Liver (tissue), 9 donors: Measurements from ENCODE around the gene ALG6. TPM values are rescaled to one million over a fixed set of nuclear protein-coding genes. Genes with fewer than 3 reads are reported as not detected.

ENCODE experiments used
- DNase-seq: peaks from one replicate; pipeline ENCODE4 v3.0.0-alpha.2; 2017; ENCODE audit warnings: low spot score
- H3K27ac ChIP-seq, 2 donors: one replicate each; pipeline ENCODE4 v1.7.0; 2013; ENCODE audit warnings: inconsistent platforms in 2 of 2, low read length in 2 of 2, control low read depth in 1 of 2, low read depth in 1 of 2, mild to moderate bottlenecking in 1 of 2
- H3K27me3 ChIP-seq, 4 donors: one replicate each; pipeline versions ENCODE4 v1.6.1 to v1.7.0; 2013; ENCODE audit warnings: low read length in 3 of 4, inconsistent platforms in 1 of 4, mild to moderate bottlenecking in 1 of 4, moderate library complexity in 1 of 4; ENCODE audit not compliant: control insufficient read depth in 4 of 4, insufficient read depth in 4 of 4
- H3K36me3 ChIP-seq, 4 donors: one replicate each; pipeline versions ENCODE4 v1.6.1 to v1.7.0; 2013; ENCODE audit warnings: low read length in 3 of 4, mild to moderate bottlenecking in 3 of 4, low read depth in 1 of 4, moderate library complexity in 1 of 4; ENCODE audit not compliant: control insufficient read depth in 4 of 4, insufficient read depth in 3 of 4
- H3K4me1 ChIP-seq, 4 donors: one replicate each; pipeline versions ENCODE4 v1.6.1 to v1.7.0; 2013; ENCODE audit warnings: low read length in 3 of 4, mild to moderate bottlenecking in 3 of 4, moderate library complexity in 1 of 4; ENCODE audit not compliant: control insufficient read depth in 4 of 4, insufficient read depth in 4 of 4
- H3K4me3 ChIP-seq, 3 donors: one replicate each; pipeline versions ENCODE4 v1.6.1 to v1.7.0; 2013; ENCODE audit warnings: low read length in 3 of 3, control low read depth in 1 of 3, low read depth in 1 of 3, mild to moderate bottlenecking in 1 of 3
- H3K9ac ChIP-seq, 2 donors: one replicate each; pipeline ENCODE4 v1.7.0; 2013; ENCODE audit warnings: low read length in 2 of 2, mild to moderate bottlenecking in 2 of 2, moderate library complexity in 2 of 2, control low read depth in 1 of 2, low read depth in 1 of 2
- H3K9me3 ChIP-seq, 4 donors: one replicate each; pipeline versions ENCODE4 v1.6.1 to v1.7.0; 2013; ENCODE audit warnings: low read length in 3 of 4; ENCODE audit not compliant: control insufficient read depth in 4 of 4
- CTCF ChIP-seq: fragments of 150-350 bp; IDR thresholded peaks from 2 replicates; pipeline ENCODE4 v1.5.1; 2017; ENCODE audit warnings: improper control_type of control experiment, low read depth, low read length; ENCODE audit not compliant: missing input control
- EGR1 ChIP-seq, 2 donors: IDR thresholded peaks; 2 replicates each; pipeline ENCODE4 v1.6.1; 2016 to 2018; ENCODE audit warnings: antibody characterized with exemption in 2 of 2, low read depth in 2 of 2
- FOXA1 ChIP-seq: IDR thresholded peaks from 2 replicates; pipeline ENCODE4 v1.6.1; 2016; ENCODE audit warnings: antibody characterized with exemption
- FOXA2 ChIP-seq: IDR thresholded peaks from 2 replicates; pipeline ENCODE4 v1.6.1; 2016; ENCODE audit warnings: antibody characterized with exemption
- HNF4A ChIP-seq, 2 donors: conservative IDR thresholded peaks; 2 replicates each; pipeline ENCODE4 v1.6.1; 2016; ENCODE audit warnings: antibody characterized with exemption in 2 of 2, mild to moderate bottlenecking in 2 of 2
- JUND ChIP-seq, 2 donors: IDR thresholded peaks; 2 replicates each; pipeline ENCODE4 v1.6.1; 2016; ENCODE audit warnings: antibody characterized with exemption in 2 of 2
- RAD21 ChIP-seq, 2 donors: IDR thresholded peaks; 2 replicates each; pipeline ENCODE4 v1.6.1; 2016; ENCODE audit warnings: antibody characterized with exemption in 2 of 2, mild to moderate bottlenecking in 2 of 2
- RXRA ChIP-seq, 2 donors: IDR thresholded peaks; 2 replicates each; pipeline ENCODE4 v1.6.1; 2017 to 2018; ENCODE audit warnings: antibody characterized with exemption in 2 of 2, mild to moderate bottlenecking in 1 of 2
- SP1 ChIP-seq: IDR thresholded peaks from 2 replicates; pipeline ENCODE4 v1.6.1; 2018; ENCODE audit warnings: antibody characterized with exemption, mild to moderate bottlenecking
- YY1 ChIP-seq: IDR thresholded peaks from 2 replicates; pipeline ENCODE4 v1.6.1; 2016; ENCODE audit warnings: antibody characterized with exemption, mild to moderate bottlenecking
- WGBS: extraction: QIAGEN DNeasy Blood & Tissue Kit; methylation state at CpG from one replicate; pipeline ENCODE4 v1.1.7; 2013; 5-methylcytosine and 5-hydroxymethylcytosine counted together
- polyA plus RNA-seq, 2 donors: library from polyadenylated mRNA; stranded (reverse) in 1 of 2; unstranded in 1 of 2; fragments of 200-250 nt in 1 of 2; fragments of >200 nt in 1 of 2; fragmentation: Nextera tagmentation in 1 of 2; extraction: Ambion mirVana in 1 of 2; gene quantifications; one replicate each; pipeline versions ENCODE4 v1.2.1 to v1.2.3, GENCODE V29; 2013 to 2015
- total RNA-seq, 2 donors: library from RNA; depleted of rRNA; stranded (reverse); fragments of >200 nt; gene quantifications; one replicate each; pipeline ENCODE4 v1.2.3, GENCODE V29; 2014
- TF ChIP-seq, protein P1 (sequence below): IDR thresholded peaks from 2 replicates; pipeline ENCODE4 v1.6.1; 2016; ENCODE audit warnings: antibody characterized with exemption
- TF ChIP-seq, protein P2 (sequence below): IDR thresholded peaks from 2 replicates; pipeline ENCODE4 v1.6.1; 2016; ENCODE audit warnings: antibody characterized with exemption, mild to moderate bottlenecking
- TF ChIP-seq, protein P3 (sequence below): IDR thresholded peaks from 2 replicates; pipeline ENCODE4 v1.6.1; 2016; ENCODE audit warnings: antibody characterized with exemption
- donor health status: healthy.
- donor health status: healthy.
- donor health status: healthy.
- donor health status: healthy.
- donor health status: healthy.

The ALG6 gene
- total and polyA plus RNA-seq, 4 donors = 4.6 to 13.2 (median 6.6) TPM

GRCh38 chr1:63328122-63328521 is 39.3 kb upstream of the ALG6 start:
- peaks cover 0 to 16% (median 10%) of the 10 kb centered on the region in 4 donors for H3K4me1 ChIP-seq
- WGBS = 53% methylated on average over 8 of the region's 8 CpGs
- H3K27me3 ChIP-seq = peaks cover 5 to 43% (median 28%) of the 10 kb centered on the region in 4 donors
- no peak overlapping the region for H3K9ac ChIP-seq
- H3K9me3 ChIP-seq = peaks cover 0 to 10% (median 1%) of the 10 kb centered on the region in 4 donors
- no peak overlapping the region for H3K27ac ChIP-seq
- H3K4me3 ChIP-seq = no peak overlapping the region
- no peaks in the 10 kb centered on the region for H3K36me3 ChIP-seq
- no peak for DNase-seq
- TF ChIP-seq CTCF = no peak
- TF ChIP-seq, protein P1, sequence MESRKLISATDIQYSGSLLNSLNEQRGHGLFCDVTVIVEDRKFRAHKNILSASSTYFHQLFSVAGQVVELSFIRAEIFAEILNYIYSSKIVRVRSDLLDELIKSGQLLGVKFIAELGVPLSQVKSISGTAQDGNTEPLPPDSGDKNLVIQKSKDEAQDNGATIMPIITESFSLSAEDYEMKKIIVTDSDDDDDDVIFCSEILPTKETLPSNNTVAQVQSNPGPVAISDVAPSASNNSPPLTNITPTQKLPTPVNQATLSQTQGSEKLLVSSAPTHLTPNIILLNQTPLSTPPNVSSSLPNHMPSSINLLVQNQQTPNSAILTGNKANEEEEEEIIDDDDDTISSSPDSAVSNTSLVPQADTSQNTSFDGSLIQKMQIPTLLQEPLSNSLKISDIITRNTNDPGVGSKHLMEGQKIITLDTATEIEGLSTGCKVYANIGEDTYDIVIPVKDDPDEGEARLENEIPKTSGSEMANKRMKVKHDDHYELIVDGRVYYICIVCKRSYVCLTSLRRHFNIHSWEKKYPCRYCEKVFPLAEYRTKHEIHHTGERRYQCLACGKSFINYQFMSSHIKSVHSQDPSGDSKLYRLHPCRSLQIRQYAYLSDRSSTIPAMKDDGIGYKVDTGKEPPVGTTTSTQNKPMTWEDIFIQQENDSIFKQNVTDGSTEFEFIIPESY = no peak
- TF ChIP-seq RAD21 (IDR thresholded peaks at IDR 0.05) = no peak
- TF ChIP-seq HNF4A (conservative IDR thresholded peaks at IDR 0.05) = no peak
- TF ChIP-seq, protein P2, sequence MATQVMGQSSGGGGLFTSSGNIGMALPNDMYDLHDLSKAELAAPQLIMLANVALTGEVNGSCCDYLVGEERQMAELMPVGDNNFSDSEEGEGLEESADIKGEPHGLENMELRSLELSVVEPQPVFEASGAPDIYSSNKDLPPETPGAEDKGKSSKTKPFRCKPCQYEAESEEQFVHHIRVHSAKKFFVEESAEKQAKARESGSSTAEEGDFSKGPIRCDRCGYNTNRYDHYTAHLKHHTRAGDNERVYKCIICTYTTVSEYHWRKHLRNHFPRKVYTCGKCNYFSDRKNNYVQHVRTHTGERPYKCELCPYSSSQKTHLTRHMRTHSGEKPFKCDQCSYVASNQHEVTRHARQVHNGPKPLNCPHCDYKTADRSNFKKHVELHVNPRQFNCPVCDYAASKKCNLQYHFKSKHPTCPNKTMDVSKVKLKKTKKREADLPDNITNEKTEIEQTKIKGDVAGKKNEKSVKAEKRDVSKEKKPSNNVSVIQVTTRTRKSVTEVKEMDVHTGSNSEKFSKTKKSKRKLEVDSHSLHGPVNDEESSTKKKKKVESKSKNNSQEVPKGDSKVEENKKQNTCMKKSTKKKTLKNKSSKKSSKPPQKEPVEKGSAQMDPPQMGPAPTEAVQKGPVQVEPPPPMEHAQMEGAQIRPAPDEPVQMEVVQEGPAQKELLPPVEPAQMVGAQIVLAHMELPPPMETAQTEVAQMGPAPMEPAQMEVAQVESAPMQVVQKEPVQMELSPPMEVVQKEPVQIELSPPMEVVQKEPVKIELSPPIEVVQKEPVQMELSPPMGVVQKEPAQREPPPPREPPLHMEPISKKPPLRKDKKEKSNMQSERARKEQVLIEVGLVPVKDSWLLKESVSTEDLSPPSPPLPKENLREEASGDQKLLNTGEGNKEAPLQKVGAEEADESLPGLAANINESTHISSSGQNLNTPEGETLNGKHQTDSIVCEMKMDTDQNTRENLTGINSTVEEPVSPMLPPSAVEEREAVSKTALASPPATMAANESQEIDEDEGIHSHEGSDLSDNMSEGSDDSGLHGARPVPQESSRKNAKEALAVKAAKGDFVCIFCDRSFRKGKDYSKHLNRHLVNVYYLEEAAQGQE = no peak

- no peak overlapping the region for H3K9ac ChIP-seq
- 78% methylated on average over 9 of the region's 9 CpGs for WGBS
- H3K4me3 ChIP-seq = no peak overlapping the region
- no peaks in the 10 kb centered on the region for H3K36me3 ChIP-seq
- H3K27me3 ChIP-seq = peaks cover 4 to 43% (median 28%) of the 10 kb centered on the region in 4 donors
- H3K27ac ChIP-seq = no peak overlapping the region
- DNase-seq = no peak
- TF ChIP-seq RAD21 (IDR thresholded peaks at IDR 0.05) (no peak), FOXA2 (no peak), CTCF (no peak), YY1 (no peak), FOXA1 (no peak), RXRA (IDR thresholded peaks at IDR 0.05) (no peak), JUND (IDR thresholded peaks at IDR 0.05) (no peak), EGR1 (IDR thresholded peaks at IDR 0.05; ENCODE audit: low read depth in 2 of 2) (no peak), SP1 (no peak), HNF4A (conservative IDR thresholded peaks at IDR 0.05) (no peak)
- TF ChIP-seq, protein P2 = no peak
- TF ChIP-seq, protein P1 = no peak
- TF ChIP-seq, protein P3, sequence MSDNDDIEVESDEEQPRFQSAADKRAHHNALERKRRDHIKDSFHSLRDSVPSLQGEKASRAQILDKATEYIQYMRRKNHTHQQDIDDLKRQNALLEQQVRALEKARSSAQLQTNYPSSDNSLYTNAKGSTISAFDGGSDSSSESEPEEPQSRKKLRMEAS = no peak
- peaks cover 0 to 6% (median 1%) of the 10 kb centered on the region in 4 donors for H3K9me3 ChIP-seq
- peaks cover 0 to 9% (median 6%) of the 10 kb centered on the region in 4 donors for H3K4me1 ChIP-seq
These were observed 38.6 kb upstream of the ALG6 start for GRCh38 chr1:63328781-63329180.
